22Rv1 (cell line): Measurements from ENCODE around the gene C18orf32.

Experiments used
- CTCF ChIP-seq: fragments of 450-650 bp; IDR thresholded peaks from 2 replicates; pipeline ENCODE4 v1.5.1; 2017; ENCODE audit warnings: mild to moderate bottlenecking
- ZFX ChIP-seq: fragments of 450-650 bp; IDR thresholded peaks from 2 replicates; pipeline ENCODE4 v1.6.1; 2017; ENCODE audit warnings: antibody characterized with exemption, borderline replicate concordance

- TF ChIP-seq CTCF (no peak), ZFX (no peak)
Measured at GRCh38 chr18:49479381-49480137, 7.5 kb downstream of the C18orf32 start.
